NCI-H524 (cell line): ENCODE results near the gene TEKTIP1.

Source experiments
- DNase-seq, 2 experiments: peaks; one replicate each; lab custom pipeline; 2025; lab: John Stamatoyannopoulos, UW

TEKTIP1 gene

DNA sequence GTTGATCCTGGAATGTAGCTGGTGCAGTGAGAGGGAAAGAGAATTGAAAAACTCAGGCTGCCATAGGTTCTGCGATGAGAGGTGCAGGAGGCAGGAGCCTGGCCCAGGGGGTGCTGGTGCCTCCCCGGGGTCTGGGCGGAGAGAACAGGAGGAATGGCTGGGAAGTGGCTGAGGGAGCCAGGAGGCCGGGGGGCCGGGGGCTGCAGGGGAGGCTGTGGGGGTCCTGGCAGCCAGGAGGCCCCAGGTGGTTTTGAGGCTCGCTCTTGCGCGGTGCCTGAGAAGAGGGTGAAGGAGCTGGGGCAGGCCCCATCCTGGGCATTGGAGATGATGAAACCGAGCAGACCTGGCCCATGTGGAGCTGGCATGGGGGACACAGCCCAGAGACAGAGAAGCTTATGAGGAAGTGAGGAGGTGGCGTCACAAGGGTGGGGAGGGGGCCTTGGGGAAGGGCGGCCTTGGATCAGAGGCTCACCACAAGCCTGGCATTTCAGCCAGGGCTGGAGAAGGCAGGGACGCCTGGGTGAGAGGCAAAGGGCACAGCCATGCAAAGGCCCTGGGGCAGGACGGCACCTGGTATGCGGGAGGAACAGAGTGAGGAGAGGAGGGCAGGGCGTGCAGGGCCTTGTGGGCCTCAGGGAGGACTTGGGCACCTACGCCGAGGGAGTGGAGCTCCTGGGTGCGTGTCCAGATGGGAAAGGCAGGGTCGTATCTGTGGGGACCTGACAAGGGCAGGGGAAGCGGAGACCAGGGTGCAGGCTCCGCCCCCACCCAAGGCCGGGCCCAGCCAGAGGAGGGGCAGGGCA, 1.3 kb upstream of the TEKTIP1 start:
- no peak for DNase-seq

DNA sequence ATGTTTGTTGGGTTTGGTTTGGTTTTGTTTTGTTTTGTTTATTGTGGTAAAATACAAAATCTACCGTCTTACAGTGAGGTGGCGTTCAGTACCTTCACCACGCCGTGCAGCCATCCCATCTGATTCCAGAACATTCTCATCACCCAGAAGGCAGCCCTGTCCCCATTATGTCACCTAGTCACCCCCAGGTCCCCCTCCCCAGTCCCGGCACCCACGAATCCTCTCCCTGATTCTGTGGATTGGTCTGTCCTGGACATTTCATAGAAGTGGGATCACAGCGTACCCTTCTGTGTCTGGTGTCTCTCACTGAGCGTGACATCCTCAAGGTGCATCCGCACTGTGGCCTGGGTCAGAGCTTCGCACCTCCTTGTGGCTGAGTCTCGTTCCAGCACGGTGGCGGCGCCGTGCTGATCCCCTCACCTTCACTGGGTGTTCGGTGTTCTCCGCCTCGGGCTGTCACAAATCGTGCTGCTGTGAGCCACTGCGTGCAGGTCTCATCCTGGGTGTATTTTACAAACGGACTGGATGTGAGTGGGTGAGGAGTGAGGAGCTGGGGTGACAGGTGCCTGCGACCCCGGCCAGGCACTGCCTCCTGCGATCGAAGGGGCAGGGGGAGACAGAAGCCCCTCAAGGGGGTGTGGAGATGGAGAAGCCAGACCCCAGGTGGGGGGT, 580 bp upstream of the TEKTIP1 start:
- DNase-seq: no peak

DNA sequence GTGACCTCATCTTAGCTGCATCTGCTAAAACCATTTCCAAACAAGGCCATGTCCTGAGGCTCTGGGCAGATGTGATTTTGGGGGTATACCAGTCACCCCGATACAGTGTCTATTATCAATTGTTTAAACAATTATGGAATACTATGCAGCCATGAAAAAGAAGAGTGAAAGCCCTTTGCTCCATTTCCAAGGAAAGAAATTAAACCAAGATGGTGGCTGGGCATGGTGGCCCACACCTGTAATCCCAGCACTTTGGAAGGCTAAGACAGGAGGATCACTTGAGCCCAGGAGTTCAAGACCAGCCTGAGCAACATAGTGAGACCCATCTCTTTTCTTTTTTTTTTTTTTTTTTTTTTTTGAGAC, 763 bp downstream of the TEKTIP1 start:
- DNase-seq: no peak

DNA sequence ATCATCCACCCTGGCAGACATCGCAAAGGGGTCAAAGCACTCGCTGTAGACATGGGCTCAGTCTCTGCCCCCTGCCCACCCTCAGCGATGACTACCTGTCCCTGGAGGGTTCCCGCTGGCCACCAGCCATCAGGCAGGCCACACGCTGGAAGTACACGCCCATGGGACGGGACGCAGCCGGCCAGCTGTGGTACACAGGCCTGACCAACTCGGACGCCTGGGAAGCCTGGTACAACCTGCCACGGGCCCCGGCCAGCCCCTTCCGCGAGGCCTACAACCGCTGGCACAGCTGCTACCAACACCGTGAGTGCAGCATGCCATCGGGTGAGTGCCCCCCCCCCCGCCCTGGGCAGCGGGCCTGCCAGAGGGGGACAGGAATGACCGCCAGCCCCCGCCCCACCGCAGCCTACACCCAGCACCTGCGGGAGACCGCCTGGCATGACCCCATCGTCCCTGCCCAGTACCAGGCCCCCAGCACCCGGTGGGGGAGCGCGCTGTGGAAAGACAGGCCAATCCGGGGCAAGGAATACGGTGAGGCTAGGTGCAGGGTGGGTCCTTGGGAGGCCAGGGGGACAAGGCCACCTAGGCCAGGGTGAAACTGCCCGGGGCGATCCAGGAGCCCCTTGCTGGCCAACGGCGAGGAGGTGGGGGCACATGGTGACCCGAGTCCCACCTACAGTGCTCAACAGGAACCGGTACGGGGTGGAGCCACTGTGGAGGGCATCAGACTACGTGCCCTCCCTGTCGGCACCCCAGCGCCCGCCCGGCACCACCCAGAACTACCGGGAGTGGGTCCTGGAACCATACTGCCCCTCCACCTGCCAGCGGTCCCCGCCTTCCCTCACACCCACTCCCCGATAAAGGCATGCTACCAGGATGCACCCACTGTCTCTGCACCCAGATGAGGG, 4.4 kb downstream of the TEKTIP1 start:
- DNase-seq: no peak

DNA sequence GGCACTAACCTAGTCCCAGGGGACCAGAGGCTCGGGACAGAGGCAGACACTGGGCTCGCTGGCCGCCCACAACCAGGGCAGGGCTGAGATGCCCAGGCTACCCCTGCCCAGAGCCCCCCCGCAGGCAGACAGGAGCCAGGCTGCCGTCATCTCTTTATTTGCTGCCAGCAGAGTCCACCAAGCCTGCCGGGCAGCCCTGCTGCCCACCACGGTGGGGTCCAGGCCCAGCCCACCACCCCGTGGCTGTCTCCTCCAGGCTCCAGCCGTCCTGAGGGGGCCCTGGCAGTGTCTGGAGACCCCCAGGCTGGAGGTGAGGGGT, 5.0 kb downstream of the TEKTIP1 start:
- DNase-seq: no peak

DNA sequence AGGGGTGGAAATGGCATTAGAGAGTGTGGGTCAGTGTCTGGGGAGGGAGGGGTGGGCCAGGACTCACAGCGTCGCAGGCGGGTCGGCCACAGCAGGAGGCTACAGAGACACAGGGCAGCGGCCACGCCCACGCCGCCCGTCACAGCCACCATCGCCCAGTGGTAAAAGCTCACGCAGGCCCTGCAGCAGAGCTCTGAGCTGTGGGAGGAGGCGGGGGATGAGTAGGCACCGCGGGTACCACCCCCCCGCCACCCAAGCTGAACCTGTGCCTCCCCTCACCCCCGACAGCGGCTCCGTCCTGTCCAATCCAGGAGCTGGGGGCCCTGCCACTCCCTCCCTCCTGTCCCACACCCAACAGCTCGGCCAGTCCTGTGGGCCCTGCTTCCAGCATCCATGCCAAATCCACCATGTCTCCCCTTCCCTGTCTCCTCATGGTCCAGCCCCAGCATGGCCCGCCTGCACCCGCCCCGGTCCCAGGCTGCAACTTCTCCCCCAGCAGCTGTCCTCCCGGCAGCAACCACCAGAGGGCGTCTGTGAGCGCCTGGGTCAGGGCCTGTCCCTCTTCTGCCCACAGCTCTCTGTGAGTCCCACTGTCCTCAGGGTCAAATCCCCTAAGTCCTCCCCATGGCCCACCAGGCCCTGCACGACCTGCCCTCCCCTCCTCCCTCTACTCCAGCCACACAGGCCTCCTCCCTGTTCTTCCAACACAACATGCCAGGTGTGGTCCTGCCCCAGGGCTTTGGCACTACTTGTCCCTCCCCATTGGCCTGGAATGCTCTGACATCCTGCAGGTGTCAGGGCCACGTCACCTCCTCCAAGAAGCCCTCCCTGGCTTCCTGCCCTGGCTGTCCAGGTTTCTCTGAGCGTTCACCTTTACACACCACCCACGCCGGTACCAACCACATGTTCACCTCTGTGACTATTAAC, 6.0 kb downstream of the TEKTIP1 start:
- DNase-seq: peak in 1 of 2 experiments; percentile 38

DNA sequence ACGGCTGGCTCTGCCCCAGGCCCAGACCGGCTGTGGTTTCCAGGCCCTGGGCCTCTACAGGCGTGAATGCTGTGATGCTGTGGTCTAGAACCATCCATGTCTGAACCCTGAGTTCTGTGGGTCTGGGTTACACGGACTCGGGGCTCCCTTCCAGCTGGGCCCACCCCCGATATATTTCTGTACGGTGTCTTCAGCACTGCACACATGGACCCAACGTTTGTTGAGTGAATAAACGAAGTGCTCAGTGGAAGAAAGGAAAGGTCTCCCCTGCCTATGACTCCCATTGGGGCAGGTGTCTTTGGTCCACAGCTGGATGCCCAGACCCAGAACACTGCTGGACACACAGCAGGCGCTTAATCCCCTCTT, 6.7 kb downstream of the TEKTIP1 start:
- no peak for DNase-seq

DNA sequence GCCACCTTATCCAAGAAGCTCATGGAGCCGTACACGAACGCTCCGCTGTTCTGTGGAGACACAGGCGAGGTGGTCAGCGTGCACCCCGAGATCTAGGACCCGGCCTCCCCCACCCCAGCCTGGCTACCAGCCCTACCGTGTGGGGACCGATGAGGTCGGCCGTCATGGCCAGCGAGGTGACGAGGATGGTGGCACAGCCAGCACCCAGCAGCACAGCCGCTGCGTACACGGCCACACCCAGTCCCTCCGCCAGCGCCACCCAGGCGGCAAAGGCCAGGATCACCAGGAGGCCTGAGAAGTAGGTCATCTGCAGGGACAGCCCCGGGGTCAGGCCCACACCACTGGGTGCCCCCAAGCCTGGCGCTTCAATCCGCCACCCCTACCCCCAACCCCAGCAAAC, 7.1 kb downstream of the TEKTIP1 start:
- DNase-seq: no peak

DNA sequence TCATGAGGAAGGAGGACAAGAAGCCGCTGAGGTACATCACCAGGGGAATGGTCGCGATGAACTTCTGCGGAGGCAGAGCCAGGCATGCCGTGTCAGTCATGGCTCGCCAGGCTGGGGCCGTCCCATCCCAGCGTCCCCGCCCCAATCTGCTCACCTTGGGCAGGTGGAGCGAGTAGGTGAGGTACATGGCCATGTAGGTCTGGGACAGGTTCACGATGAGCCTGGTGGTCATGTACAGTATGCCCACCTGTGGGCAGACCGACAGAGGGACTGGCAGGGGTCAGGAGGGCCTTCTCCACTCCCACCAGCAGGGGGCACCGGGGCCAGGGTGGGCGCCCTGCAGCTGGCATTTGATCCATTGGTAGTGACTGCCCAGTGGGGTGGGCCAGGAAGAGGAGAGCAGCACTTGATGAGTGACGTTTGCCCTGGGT, 8.3 kb downstream of the TEKTIP1 start:
- peak in 1 of 2 experiments; percentile 27 for DNase-seq

DNA sequence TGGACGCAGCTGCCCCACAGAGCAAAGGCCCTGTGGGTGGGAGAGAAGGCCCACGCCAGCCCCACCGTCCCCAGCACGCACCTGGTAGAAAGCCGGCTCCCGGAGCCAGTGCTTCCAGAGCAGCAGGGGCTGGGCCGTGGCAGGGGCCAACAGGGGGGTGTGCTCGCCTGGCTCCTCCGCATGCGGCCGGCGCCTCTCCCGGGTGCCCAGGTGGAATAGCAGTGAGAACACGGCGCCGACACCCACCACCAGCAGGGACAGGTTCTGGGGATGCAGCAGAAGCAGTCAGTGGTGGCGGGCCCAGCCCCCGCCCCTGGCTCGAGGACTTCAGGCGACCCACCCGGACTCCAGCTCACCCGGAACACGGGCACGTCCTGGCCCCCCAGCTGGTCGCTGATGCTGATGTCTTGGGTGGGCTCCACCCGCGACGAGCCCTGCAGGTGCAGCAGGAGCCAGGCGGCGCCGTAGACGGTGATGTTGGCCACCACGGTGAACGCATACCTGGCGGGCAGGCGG, 8.9 kb downstream of the TEKTIP1 start:
- no peak for DNase-seq

DNA sequence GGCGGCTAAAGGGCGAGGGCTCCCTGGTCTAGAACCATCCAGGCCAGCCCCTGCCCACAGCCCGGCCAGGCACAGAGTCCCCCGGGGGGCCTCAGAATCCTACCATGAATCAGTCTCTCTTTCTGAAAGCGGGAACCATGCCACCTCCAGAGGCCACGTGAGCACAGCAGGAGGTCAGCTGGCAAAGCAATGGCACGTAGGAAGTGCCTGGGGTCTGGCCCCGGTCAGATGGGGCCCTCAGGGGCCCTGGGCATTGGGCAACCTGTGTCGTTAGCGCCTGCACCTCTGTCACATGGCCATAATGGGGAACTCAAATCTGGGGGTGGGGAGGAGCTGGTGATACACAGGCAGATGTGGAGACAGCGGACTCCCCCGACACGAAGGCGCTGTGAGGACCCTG, 9.6 kb downstream of the TEKTIP1 start:
- no peak for DNase-seq

DNA sequence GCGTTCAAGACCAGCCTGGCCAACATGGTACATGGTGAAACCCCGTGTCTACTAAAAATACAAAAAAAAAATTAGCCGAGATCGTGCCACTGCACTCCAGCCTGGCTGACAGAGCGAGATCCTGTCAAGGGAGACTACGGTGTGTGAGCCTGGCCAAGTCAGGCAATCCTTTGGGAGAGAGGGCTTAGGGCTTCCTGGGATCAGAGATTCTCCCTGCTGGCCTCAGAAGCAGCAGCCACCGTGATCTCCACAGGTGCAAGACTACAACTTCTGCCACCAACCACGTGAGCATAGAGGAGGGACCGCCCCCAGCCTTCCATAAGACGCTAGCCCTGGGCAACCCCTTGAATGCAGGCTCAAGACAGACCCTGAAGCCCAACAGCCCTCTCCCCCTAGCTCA, 10.8 kb downstream of the TEKTIP1 start:
- DNase-seq: no peak

DNA sequence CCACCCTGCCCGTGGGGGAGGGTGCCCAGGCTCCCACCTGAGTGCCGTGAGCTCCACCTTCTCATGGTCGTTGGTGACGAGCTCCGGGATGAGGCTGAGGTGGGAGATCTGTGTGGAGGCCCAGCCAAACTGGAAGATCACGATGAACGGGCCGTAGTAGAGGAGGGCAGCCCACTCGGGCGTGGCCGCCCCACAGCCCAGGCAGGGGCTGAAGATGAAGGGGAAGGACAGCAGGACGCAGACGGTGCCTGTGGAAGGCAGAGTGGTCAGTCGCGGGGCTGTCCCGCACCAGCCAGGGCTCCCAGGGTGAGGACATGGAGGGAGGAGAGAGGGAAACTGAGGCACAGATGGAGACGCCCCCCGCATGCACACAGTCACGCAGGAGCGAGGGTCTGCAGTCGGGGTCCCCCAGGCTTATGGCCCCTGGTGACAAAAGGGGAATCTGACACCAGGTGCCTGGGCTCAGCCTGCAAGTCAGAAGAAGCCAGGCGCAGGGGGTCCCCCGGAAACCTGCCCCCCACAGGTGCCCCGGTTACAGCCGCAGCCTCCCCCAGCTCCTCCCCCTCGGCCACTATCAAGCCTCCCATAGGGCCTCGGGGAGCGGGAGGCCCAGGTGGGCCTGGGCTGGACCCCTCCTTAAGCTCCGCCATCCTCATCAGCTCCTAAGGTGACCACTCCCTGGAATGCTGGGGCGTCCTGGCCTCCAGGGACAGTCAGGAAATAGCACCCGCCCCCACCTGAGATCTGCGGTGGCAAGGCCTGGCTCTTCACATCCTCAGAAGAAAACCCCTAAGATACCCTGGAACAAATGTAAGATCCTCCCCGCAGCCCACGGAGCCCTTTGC, 12.2 kb downstream of the TEKTIP1 start:
- DNase-seq: no peak

DNA sequence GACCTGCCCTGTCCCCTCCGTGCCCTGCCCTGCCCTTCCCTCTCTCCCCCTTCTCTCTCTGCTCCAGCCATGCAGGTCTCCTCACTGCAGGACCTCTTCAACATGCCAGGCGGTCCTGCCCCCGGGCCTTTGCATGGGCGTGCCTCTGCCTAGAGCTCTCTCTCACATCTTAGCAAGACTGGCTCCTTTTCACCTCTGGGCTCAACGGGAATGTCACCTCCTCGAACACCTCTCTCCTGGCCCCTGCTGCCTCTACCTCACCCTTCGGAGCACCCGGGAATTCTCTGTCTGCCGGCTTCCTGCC, 12.8 kb downstream of the TEKTIP1 start:
- DNase-seq: no peak

DNA sequence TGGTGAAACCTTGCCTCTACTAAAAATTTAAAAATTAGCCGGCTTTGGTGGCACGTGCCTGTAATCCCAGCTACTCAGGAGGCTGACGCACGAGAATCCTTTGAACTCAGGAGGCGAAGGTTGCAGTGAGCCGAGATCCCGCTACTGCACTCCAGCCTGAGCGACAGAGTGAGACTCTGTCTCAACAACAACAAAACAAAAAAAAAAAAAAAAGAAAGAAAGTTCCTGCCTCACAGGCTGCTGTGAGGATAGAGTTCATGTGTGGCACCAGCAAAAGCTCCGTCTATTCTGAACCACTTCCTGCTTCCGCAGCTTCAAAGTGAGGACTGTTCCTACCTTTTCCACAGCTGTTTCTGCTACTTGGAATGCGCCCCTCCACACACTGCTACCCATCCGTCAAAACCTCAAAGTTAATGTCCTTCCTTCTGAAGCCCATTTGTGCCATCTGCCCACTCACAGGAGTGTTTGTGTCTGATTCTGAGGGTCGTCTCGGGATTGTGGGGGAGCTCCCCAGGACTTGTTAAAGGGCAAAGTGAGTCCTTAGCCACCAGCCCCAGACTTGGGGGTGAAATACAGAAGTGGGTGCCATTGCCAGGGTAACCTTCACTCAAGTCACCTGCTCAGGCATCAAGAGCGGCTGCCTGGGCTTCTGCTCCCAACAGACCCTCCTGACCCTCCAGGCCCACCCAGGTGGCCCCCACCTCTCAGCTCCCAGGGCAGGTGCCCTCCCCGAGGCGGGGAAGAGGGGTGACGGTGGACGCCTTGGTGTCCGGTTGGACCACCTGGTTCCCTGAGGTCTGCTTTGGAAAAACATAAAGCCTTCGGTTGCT, 15.5 kb downstream of the TEKTIP1 start:
- DNase-seq: no peak

DNA sequence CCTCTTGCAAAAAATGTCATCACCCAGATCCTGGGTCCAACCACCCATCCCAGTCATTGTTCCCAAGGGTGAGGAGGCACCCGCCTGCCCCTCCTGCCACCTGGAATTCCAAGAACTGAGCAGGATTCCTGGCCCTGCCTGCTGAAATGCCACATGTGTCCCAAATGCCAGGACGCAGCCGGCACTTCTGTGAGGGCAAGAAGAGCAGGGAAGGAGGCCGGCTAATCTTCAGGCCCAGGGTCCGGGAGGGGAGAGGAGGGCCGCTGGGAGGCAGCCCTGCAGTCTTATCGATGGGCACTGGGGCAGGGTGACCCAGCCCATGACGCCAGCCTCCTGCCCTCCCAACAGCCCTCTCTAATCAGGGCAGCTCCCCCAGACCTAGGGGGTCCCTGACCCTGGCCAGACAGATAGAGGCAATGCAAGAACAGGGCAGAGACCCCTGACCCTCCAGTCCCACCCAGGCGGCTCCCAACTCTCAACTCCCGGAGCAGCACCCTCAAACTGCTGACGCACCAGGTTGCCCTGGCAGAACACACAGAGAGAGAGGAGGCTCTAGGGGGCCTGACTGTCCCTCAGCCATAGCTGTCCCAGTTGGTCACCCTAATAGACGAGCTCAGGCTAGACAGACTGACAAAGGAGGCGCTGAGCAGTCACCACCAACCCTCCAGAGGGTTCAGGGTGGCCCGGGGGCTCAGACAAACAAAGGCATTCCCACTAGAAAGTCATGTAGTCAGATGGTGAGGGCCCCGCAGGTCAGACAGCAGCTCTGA, 16.9 kb downstream of the TEKTIP1 start:
- DNase-seq: no peak

DNA sequence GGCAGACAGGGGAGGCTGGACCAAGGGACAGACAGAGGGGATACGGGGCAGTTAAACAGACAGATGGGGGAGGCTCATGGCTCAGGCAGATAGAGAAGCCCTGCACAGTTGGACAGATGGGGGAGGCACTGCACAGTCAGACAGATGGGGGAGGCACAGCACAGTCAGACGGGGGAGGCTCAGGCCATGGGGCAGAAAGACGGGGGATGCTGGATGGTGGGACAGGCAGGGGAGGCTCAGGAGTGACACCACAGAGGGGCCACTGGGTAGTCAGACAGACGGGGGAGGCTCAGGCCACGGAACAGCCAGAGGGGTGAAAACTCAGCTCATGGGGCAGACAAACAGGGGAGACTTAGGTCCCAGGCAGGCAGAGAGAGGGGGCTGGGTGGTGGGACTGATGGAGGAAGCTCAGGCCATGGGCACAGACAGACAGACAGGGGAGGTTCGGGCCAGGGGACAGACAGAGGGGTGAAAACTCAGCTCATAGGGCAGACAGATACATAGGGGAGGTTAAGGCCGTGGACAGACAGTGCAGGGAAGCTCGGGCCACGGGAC, 17.5 kb downstream of the TEKTIP1 start:
- no peak for DNase-seq

DNA sequence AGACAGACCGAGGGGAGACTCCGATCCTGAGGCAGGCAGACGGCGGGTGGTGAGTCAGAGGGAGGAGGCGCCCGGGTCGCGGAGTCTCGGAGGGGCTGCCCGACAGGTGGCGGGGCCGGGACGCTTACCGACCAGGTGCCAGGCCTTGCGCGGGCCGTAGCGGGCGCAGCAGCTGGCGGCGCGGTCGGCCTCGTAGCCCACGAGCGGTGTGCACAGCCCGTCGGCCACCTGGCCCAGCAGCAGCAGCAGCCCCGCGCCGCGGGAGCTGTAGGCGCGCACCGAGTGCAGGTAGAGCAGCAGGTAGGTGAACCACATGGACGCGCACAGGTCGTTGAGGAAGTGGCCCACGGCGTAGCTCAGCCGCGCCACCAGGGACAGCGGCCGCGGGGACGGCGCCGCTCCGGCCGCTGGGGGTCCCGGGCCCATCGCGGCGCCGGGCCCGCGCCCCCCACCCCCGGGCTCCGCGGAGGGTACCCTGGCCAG, 18.0 kb downstream of the TEKTIP1 start:
- peak in 1 of 2 experiments; percentile 46 for DNase-seq
